Measurements from ENCODE around the gene BCKDHB.

Gene BCKDHB

DNA sequence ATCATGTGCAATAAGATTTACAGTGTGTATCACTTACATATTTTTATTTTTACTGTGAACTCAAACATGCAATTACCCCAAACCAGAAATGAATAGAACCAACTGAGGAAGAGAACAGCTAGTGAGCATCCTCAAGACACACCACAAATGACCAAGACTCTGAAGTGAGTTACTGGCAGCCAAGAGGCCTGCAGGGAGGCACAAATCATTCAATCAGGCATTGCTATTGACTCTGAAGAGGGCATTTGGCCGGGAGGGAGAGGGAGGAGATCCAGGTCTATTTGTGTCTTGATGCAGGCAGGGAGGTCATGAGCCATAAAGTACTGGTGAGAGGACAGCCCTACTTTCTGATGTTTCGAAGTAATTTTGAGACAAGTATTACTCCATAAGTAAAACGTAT is 257.7 kb downstream of the BCKDHB start:
- TF ChIP-seq, protein P1, sequence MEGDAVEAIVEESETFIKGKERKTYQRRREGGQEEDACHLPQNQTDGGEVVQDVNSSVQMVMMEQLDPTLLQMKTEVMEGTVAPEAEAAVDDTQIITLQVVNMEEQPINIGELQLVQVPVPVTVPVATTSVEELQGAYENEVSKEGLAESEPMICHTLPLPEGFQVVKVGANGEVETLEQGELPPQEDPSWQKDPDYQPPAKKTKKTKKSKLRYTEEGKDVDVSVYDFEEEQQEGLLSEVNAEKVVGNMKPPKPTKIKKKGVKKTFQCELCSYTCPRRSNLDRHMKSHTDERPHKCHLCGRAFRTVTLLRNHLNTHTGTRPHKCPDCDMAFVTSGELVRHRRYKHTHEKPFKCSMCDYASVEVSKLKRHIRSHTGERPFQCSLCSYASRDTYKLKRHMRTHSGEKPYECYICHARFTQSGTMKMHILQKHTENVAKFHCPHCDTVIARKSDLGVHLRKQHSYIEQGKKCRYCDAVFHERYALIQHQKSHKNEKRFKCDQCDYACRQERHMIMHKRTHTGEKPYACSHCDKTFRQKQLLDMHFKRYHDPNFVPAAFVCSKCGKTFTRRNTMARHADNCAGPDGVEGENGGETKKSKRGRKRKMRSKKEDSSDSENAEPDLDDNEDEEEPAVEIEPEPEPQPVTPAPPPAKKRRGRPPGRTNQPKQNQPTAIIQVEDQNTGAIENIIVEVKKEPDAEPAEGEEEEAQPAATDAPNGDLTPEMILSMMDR (conservative IDR thresholded peaks at IDR 0.05) = no peak
- no peak for TF ChIP-seq ZFX (IDR thresholded peaks at IDR 0.05)
- H3K27ac ChIP-seq = no peak overlapping the region

DNA sequence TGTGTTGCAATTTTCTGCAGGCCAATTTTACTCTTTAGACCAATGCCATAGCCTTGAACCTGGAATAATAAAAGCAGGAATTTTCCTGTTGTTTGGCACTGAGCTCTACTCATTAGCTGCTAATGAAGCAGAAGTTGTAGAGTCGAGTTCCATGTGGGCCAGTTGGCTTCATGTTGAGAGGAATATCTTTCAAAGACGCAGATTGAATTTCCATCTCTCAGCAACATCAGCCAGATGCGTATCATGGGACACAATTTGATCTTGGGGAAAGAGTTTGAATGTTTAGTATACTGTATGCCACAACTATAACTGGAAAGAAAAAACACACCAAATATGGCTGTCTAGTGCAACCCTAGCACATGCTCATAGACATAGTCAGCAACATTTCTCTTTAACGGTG is 259.6 kb downstream of the BCKDHB start:
- H3K27ac ChIP-seq = no peak overlapping the region
- TF ChIP-seq, protein P1 (conservative IDR thresholded peaks at IDR 0.05) = no peak
- no peak for TF ChIP-seq ZFX (IDR thresholded peaks at IDR 0.05)

DNA sequence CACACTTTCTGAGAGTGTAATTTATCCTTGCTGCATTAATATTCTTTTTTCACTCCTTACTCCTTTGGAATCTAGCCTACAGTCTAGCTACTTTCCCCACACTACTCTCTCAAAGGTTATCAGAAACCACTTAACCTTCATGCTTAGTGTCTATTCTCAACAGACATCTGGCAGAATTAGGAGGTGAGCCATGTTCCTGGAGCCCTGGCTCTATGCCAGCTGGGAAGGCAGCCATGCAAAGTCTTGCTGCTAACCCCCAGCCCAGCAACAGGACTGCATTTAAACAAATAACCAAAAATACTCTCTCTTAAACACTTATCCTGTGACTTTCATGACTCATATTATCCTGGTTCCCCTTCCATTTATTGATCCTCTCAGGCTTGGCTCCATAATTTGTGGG is 260.2 kb downstream of the BCKDHB start:
- H3K27ac ChIP-seq = no peak overlapping the region
- no peak for TF ChIP-seq ZFX (IDR thresholded peaks at IDR 0.05)
- TF ChIP-seq, protein P1 (conservative IDR thresholded peaks at IDR 0.05) = no peak

DNA sequence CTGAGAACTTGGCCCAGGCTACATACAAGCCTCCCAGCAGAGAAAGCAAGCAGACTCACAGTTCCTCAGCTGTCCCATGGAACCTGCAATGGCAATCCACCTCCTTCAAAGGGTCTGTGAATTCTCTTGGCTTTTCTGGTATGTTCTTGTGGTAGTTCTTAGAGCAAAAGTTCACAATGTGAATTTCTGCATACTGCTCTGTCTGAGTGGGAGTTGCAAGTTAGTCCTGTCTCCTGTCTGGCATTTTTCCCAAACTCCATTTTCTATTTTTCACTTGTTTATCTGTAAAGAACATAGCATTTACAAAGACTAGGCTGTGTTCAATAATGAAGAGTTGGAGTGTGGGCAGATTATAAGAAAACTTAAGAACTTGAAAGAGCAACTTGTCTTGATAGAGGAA is 269.9 kb downstream of the BCKDHB start:
- TF ChIP-seq ZFX (IDR thresholded peaks at IDR 0.05) = no peak
- TF ChIP-seq, protein P1 (conservative IDR thresholded peaks at IDR 0.05) = no peak
- H3K27ac ChIP-seq = no peak overlapping the region

DNA sequence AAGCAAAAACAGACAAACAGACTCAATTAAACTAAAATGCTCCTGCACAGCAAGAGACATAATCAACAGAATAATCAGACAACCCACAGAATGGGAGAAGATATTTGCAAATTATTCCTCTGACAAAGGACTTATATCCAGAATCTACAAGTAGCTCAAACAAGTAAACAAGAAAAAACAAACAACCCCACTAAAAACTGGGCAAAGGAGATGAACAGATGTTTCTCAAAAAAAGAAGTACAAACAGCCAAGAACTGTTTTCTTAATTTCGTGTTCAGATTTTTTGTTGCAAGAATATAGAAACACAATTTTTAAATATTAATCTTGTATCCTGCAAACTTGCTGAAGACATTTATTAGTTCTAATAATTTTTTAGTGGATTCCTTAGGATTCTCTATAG is 274.1 kb downstream of the BCKDHB start:
- H3K27ac ChIP-seq = no peak overlapping the region
- TF ChIP-seq, protein P1 (conservative IDR thresholded peaks at IDR 0.05) = no peak
- TF ChIP-seq ZFX (IDR thresholded peaks at IDR 0.05) = no peak

DNA sequence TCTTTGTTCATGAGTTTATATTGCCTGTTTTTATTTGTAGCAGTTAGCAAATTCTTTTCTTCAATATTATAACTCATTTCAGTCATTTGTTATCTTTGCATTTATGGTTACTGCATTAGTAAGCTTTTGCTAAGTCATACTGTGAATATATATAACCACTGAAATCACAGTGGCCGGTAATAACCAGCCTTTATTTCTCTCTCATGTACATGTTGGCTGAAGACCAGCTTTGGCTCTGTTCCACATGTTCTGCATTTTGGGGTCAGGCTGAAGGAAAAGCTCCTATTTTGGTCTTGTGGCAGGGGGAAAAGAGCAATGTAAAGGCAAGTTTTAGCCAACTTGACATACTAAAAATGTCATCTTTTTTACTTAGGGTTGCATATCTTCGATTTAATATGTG is 276.3 kb downstream of the BCKDHB start:
- TF ChIP-seq, protein P1 (conservative IDR thresholded peaks at IDR 0.05) = no peak
- no peak for TF ChIP-seq ZFX (IDR thresholded peaks at IDR 0.05)

DNA sequence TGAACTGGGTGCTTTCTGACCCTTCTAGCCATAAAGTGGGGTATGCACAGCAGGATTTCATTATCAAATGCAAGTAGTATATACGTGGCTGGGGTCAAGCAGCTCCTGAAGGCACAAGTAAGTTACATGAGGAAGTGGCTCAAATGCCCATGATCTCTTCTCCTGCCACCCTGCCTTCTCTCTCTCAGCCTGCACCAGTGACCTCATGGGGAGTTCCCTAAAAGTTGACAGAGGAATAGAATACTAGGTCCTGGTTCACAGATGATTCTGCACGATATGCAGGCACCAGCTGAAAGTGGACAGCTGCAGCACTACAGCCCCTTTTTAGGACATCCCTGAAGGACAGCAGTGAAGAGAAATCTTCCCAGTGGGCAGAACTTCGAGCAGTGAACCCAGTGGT is 282.0 kb downstream of the BCKDHB start:
- H3K27ac ChIP-seq = no peak overlapping the region

More for the DNA sequence above, 276.3 kb downstream of the BCKDHB start:
- H3K27ac ChIP-seq = no peak overlapping the region

More for the DNA sequence above, 282.0 kb downstream of the BCKDHB start:
- TF ChIP-seq, protein P1 (conservative IDR thresholded peaks at IDR 0.05) = no peak
